Measurements from ENCODE around the gene C19orf53.
"Not testable (repeated sequence)": the region's sequence is repeated elsewhere in the genome, so short reads cannot be mapped to it uniquely, and the experiment has no call there.

The C19orf53 gene

GRCh38 chr19:13764101-13764807 lies 10.0 kb upstream of the C19orf53 start, which contains the start of gene MRI1:
Gene MRI1, plus strand, starts transcription at chr19:13764522. Its CDS starts 67 bp downstream, at chr19:13764589.
- DNase-seq: peak; percentile 74

GRCh38 chr19:13764821-13765394 lies 9.3 kb upstream of the C19orf53 start:
- DNase-seq: peak; percentile 37

GRCh38 chr19:13765395-13766094 lies 8.7 kb upstream of the C19orf53 start:
- no peak for DNase-seq

- DNase-seq: no peak
Observed at GRCh38 chr19:13766095-13766481, 8.2 kb upstream of the C19orf53 start.

- no peak for DNase-seq
Observed at GRCh38 chr19:13768510-13768909, 5.7 kb upstream of the C19orf53 start.

- DNase-seq: no peak
Observed at GRCh38 chr19:13770013-13770635, 4.1 kb upstream of the C19orf53 start.

- no peak for DNase-seq
Observed at GRCh38 chr19:13778398-13778797, 4.1 kb downstream of the C19orf53 start.

- DNase-seq: no peak
Observed at GRCh38 chr19:13778847-13779246, 4.6 kb downstream of the C19orf53 start.

- DNase-seq: not testable (repeated sequence)
Observed at GRCh38 chr19:13779794-13780193, 5.5 kb downstream of the C19orf53 start.

- DNase-seq: no peak
Observed at GRCh38 chr19:13781547-13781946, 7.3 kb downstream of the C19orf53 start.

GRCh38 chr19:13782537-13782936 lies 8.3 kb downstream of the C19orf53 start:
- no peak for DNase-seq

GRCh38 chr19:13783565-13784500 lies 9.6 kb downstream of the C19orf53 start:
- no peak for DNase-seq

GRCh38 chr19:13784731-13785452 lies 10.6 kb downstream of the C19orf53 start:
- peak; percentile 69 for DNase-seq

- peak; percentile 44 for DNase-seq
Observed at GRCh38 chr19:13788991-13789390, 14.7 kb downstream of the C19orf53 start.

- peak; percentile 33 for DNase-seq
Observed at GRCh38 chr19:13790354-13790753, 16.1 kb downstream of the C19orf53 start.

- not testable (repeated sequence) for DNase-seq
Observed at GRCh38 chr19:13793317-13793716, 19.1 kb downstream of the C19orf53 start.

GRCh38 chr19:13794398-13794756 lies 20.1 kb downstream of the C19orf53 start:
- DNase-seq: no peak

GRCh38 chr19:13794757-13795589 lies 20.7 kb downstream of the C19orf53 start, which contains the start of gene ZSWIM4:
Gene ZSWIM4, plus strand, starts transcription at chr19:13795443. Its CDS starts 206 bp downstream, at chr19:13795649.
- peak; percentile 99 for DNase-seq

- DNase-seq: no peak
Observed at GRCh38 chr19:13795595-13796300, 21.5 kb downstream of the C19orf53 start.
